Stimulated activated CD4-positive, alpha-beta T cell treated with anti-CD3 and anti-CD28 coated beads, Interleukin-12 subunit alpha, Interleukin-12 subunit beta, amount 100 ng/mL, for 48 hours (primary cell): ENCODE results near the gene REN.

Experiments used
- DNase-seq, 3 donors: peaks; one replicate each; pipeline ENCODE4 v3.0.0-alpha.2; 2020; ENCODE audit warnings: low read depth in 2 of 3, low spot score in 1 of 3

The REN gene

GRCh38 chr1:204166219-204166618, at the start of gene REN:
Gene REN (minus strand): TSS chr1:204166337. CDS start chr1:204166293, 44 bp downstream.
- DNase-seq: no peak

- DNase-seq: peak; percentile 20 to 28 (median 25)
These were observed 47.8 kb upstream of the REN start, which contains the start of gene GOLT1A for GRCh38 chr1:204213668-204214662. Gene GOLT1A (minus strand): TSS chr1:204213988. CDS start chr1:204213906, 82 bp downstream.

DNA sequence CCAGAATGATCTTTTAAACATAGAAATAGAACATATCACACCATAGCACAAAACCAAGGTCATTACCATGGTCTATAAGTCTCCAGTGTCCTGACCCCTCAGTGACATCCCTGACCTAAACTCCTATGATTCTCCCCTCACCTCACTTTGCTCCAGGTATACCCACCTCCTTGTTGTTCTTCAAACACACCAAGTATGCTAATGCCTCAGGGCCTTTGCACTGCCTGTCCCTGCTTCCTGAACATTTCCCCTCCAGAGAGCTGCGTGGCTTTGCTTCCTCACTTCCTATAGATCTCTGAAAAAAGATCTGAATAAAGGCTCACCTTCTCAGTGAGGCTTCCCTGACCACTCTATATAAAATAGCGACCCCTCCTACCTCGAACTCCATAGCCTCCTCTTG, 46.6 kb upstream of the REN start:
- no peak for DNase-seq

DNA sequence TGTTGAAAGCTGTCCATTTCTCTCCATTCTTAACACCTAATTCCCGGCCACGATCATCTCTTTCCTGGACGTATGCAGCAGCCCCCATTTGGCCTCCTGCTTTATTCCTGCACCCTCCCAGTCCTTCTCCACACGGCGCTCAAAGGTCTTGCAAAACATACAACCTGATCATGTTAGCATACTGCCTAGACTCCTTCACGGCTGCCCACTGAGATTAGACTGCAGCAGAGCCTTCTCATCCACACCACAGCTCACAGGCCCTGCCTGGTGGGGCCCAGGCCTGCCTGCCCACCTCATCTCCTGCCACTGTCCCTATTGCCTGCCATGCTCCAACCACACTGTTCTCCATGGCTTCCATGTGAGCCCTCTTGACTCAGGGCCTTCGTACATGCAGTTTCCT, 44.9 kb upstream of the REN start:
- no peak for DNase-seq

GRCh38 chr1:204207136-204207616, 41.0 kb upstream of the REN start:
- DNase-seq: peak; percentile 51 to 80 (median 67)

DNA sequence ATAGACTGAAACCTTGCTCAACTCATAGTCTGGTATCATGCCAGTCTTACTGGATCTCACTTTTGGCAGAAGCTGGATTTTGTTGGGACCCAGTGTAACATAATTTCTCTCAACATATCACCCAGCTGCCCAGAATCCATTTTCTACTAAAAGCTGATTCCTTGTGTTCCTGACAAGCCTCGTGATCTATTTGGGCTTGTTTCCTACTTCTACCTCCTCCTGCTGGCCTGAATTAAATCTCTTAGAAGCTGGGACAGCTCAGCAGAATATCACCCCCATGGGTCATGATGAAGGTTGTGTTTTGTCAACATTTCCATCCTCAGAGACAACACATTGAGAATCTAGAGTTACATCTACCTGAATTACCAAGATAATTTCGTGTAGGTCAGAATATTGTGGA, 40.0 kb upstream of the REN start:
- no peak for DNase-seq

- no peak for DNase-seq
These were observed 39.3 kb upstream of the REN start for GRCh38 chr1:204205486-204205885.

GRCh38 chr1:204204944-204205343, 38.8 kb upstream of the REN start:
- DNase-seq: no peak

DNA sequence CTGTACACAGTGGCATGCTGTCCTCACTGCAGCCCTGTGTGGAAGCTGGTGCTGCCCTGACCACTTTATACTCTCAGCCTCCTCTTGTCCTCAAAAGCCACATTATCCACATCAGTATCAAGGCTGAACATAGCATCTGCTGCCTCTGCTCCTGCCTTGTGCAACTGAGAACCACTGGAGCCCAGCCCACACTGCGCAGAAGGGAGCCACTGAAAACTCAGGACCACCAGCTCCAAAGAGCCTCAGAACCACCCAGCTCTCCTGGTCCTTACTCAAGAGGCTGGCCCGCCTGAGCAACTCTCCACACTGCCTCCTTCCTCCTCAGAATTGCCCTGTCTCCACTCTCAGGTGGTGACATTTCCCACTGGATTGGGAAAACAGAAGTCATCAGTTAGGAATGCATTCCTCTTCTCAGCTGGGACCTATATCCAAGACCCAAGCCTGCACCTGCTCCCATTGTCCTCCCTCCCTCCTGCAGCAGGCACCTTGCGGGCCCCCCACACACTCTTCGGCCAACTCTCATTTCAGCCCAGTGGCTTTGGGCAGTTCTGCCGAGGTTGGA, 37.1 kb upstream of the REN start:
- DNase-seq: no peak

GRCh38 chr1:204202481-204202880, 36.3 kb upstream of the REN start:
- no peak for DNase-seq

GRCh38 chr1:204201348-204202040, 35.4 kb upstream of the REN start:
- DNase-seq: no peak

DNA sequence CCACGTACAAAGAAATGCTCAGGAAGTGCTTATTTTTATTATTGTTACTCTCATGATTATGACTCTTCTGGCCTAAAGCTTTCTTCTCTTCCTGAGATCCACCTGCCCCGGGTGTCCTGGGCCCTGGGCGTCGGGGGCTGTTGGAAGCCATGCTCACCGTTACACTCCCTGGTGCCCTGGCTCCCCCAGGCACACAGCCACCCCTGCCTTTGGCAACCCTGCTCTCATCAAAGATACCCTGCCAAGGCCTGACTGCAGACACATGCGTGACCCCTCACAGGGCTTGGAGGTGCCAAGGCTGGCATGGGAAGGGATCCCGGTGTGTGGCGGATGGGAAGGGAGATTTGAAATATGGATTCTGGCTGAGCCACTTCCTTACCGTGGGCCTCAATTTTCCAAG, 33.4 kb upstream of the REN start:
- DNase-seq: no peak

DNA sequence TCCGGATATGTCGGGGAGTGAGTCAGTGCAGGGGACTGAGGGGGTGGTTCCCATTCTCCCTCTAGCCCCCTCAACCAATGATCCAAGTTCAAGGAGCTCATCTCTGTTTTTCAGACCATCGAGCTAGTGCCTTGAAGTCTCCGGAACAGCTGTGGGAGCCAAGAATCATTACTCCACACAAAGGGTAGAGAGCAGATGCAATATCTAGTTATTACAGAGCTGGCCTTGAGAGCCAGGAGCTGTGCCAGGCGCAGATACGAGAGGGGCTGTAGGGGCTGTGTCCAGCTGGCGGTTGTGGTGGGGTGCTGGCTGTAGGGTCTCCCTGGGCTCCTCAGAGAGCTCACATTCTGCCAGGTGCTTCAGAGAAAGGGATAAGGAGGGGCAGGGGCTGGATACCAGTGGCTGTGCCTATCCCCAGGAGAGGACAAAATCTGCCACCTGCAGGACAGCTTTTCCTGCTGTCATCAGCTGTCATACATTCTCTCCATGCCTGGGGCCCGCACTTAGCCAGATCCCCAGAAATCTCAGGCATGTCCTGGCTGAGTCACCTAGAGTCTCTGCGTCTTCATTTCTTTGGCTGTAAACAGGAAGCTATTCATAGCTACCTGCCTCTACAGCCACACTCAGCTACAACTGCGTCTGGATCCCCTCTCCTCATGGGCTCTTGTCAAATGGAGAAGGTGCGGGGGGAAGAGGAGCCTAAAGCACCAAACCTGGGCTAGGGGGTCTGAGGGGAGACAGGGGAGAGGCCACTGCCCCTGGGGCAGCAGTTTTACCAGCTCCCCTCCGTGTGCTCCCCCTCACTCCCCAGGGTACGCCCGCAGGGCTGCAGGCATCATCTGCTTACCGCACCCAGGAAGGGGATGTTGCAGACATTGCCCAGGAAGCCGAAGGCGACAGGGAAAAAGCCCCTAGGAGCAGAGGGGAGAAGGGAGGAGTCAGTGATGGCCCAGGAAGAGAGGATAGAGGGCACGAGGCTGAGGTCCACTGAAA, 32.5 kb upstream of the REN start:
- DNase-seq: no peak

GRCh38 chr1:204197068-204197467, 30.9 kb upstream of the REN start:
- DNase-seq: no peak

DNA sequence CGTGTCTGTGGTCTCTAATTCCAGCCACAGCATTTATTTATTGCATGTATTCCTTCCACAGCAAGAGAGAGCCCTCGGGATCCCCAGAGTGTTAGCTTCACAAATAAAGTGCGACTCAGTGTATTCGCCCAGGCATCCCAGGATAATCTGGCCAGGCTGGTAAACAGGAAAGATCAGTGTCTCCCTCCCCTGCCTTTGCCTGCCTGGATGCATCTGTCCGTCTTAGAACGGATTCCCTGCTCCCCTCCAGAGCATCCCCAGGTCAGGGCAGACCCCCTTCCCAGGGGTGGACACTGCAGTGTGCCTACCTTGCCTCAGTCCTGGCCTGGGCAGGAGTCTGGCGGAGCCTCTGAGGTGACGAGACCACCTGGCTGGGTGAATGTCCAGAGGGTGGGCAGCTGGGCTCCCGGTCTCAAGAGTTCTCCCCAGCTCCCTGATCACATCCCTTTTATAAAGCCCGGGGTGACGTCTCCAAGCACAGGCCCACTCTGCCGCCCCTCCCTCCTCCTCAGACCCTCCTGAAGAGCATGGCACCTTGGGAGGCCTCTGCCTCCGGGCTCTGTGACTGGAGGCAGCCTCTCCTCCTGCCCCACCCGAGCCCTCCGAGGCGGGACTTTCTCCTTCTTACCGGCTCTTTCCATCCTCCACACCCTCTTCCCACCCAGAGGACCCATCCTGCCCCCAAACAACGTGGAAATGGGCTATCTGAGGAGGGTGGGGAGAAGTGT, 30.1 kb upstream of the REN start, which contains the start of gene KISS1:
KISS1 (minus strand) TSS at position 424 of the 728 bp plus-strand sequence. CDS start 3,615 bp downstream, outside the sequence.
- DNase-seq: no peak

GRCh38 chr1:204194771-204195170, 28.6 kb upstream of the REN start:
- no peak for DNase-seq

GRCh38 chr1:204194080-204194479, 27.9 kb upstream of the REN start:
- DNase-seq: no peak

- no peak for DNase-seq
These were observed 26.6 kb upstream of the REN start for GRCh38 chr1:204192589-204193352.

DNA sequence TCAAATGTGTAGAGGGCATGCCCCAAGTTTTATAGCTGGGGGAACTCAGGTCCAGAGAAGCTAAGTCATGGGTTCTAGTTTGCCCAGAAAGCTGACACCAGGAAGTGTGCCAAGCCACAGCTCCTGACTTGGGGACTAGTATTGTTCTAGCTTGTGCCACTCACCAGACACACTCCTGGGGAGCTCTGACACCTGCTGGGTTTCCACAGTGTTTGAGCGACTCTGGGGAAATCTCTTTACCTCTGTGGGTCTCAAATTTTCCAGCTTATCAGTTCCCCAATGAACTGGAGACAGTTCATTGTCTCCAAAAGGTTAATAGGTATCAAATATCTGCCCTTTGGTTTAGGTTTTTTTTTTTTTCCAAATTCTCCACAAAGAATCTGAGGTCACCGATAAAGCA, 25.9 kb upstream of the REN start:
- no peak for DNase-seq
